Gastrocnemius medialis (tissue), 4 donors: Measurements from ENCODE around the gene APH1B. TPM values are rescaled to one million over a fixed set of nuclear protein-coding genes. Genes with fewer than 3 reads are reported as not detected.

ENCODE experiments used
- ATAC-seq, 2 donors: fragments of 150-250 bp; one replicate each; pipeline ENCODE4 v1.9.1; 2016
- DNase-seq, 2 donors: peaks; one replicate each; pipeline ENCODE4 v3.0.0-alpha.2; 2019
- H3K27ac ChIP-seq, 4 donors: fragments of 200-600 bp; sonication (generic); 1 replicate in 1 of 4; 2 replicates in 3 of 4; pipeline ENCODE4 v1.5.1; 2016 to 2018; ENCODE audit warnings: mild to moderate bottlenecking in 2 of 4, moderate library complexity in 1 of 4
- H3K27me3 ChIP-seq, 3 donors: fragments of 200-600 bp; sonication (generic) in 2 of 3; 1 replicate in 1 of 3; 2 replicates in 2 of 3; pipeline versions ENCODE4 v1.5.1 to v1.6.0; 2016 to 2019; ENCODE audit warnings: mild to moderate bottlenecking in 1 of 3, moderate library complexity in 1 of 3
- H3K36me3 ChIP-seq, 2 donors: fragments of 200-600 bp; sonication (generic) in 1 of 2; one replicate each; pipeline ENCODE4 v1.5.1; 2017 to 2018
- H3K4me1 ChIP-seq, 2 donors: fragments of 200-600 bp; sonication (generic) in 1 of 2; one replicate each; pipeline ENCODE4 v1.5.1; 2016 to 2017; ENCODE audit warnings: mild to moderate bottlenecking in 2 of 2
- H3K4me3 ChIP-seq, 4 donors: fragments of 200-600 bp; sonication (generic) in 3 of 4; 1 replicate in 1 of 4; 2 replicates in 3 of 4; pipeline ENCODE4 v1.5.1; 2016 to 2019; ENCODE audit warnings: mild to moderate bottlenecking in 2 of 4
- H3K9me3 ChIP-seq, 3 donors: fragments of 200-600 bp; sonication (generic) in 2 of 3; 1 replicate in 1 of 3; 2 replicates in 2 of 3; pipeline ENCODE4 v1.5.1; 2016 to 2019
- POLR2A ChIP-seq, 2 donors: fragments of 450-650 bp; IDR thresholded peaks; one replicate each; pipeline ENCODE4 v1.6.1; 2017; ENCODE audit warnings: antibody characterized with exemption in 2 of 2, mild to moderate bottlenecking in 2 of 2, moderate library complexity in 2 of 2
- in situ Hi-C, 4 donors: fragments of 200-750 bp; cut with MboI; loops; one replicate each; pipeline versions ENCODE4 v1.15.0 to v1.8.0; 2017; ENCODE audit warnings: low sequenced_read_pairs in 4 of 4
- intact Hi-C: fragments of 100-400 bp; cut with DNase I; formaldehyde crosslinking; loops from one replicate; pipeline ENCODE4 v1.15.1; 2023; ENCODE audit warnings: low total_unique reads
- total RNA-seq, 4 donors: library from RNA; depleted of rRNA; stranded (reverse); fragments of >200 nt; gene quantifications; one replicate each; pipeline versions ENCODE4 v1.1.0 to v1.2.3, GENCODE V29; 2016
- TF ChIP-seq, protein P1 (sequence below), 5 experiments: fragments of 450-650 bp in 3 of 5; fragments of 200-600 bp in 2 of 5; sonication (generic) in 2 of 5; IDR thresholded peaks in 4 of 5; conservative IDR thresholded peaks in 1 of 5; 1 replicate in 4 of 5; 2 replicates in 1 of 5; pipeline ENCODE4 v1.5.1; 2016 to 2019; ENCODE audit warnings: antibody characterized with exemption in 5 of 5, mild to moderate bottlenecking in 3 of 5, moderate library complexity in 3 of 5

Gene APH1B
- total RNA-seq, 4 donors from 2014 or later, result 2.4 to 5.6 (median 2.9) TPM

DNA sequence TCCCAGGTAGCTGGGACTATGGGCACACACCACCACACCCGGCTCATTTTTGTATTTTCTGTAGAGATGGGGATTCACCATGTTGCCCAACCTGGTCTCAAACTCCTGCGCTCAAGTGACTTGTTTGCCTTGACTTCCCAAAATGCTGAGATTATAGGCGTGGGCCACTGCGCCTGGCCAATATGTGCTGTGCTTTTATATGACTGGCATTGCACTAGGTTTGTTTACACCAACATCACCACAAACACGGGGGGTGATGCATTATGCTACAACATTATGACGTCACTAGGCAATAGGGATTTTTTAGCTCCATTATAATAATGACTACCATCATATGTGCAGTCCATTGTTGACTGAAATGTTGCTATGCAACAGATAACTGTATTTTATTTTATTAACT, 6.9 kb downstream of the APH1B start:
- intact Hi-C loops (loop anchor here (10.0 kb wide), 1 partner anchor 310 kb away; the partner anchor contains the start of gene FBXL22), in situ Hi-C loops (loop anchor here in 1 of 4 donors (25.0 kb wide), 1 partner anchor 303 kb away; the partner anchor contains the start of gene FBXL22)
- Histone ChIP-seq H3K4me1 (no peaks in the 10 kb centered on the region), H3K27ac (no peak overlapping the region), H3K4me3 (no peak overlapping the region), H3K27me3 (no peaks in the 10 kb centered on the region), H3K9me3 (no peaks in the 10 kb centered on the region), H3K36me3 (no peaks in the 10 kb centered on the region)
- ATAC-seq, result no peak
- no peak for TF ChIP-seq POLR2A (IDR thresholded peaks at IDR 0.05)
- TF ChIP-seq, protein P1, sequence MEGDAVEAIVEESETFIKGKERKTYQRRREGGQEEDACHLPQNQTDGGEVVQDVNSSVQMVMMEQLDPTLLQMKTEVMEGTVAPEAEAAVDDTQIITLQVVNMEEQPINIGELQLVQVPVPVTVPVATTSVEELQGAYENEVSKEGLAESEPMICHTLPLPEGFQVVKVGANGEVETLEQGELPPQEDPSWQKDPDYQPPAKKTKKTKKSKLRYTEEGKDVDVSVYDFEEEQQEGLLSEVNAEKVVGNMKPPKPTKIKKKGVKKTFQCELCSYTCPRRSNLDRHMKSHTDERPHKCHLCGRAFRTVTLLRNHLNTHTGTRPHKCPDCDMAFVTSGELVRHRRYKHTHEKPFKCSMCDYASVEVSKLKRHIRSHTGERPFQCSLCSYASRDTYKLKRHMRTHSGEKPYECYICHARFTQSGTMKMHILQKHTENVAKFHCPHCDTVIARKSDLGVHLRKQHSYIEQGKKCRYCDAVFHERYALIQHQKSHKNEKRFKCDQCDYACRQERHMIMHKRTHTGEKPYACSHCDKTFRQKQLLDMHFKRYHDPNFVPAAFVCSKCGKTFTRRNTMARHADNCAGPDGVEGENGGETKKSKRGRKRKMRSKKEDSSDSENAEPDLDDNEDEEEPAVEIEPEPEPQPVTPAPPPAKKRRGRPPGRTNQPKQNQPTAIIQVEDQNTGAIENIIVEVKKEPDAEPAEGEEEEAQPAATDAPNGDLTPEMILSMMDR (IDR thresholded peaks at IDR 0.05 in 4 of 5, conservative IDR thresholded peaks at IDR 0.05 in 1 of 5), result no peak
- DNase-seq, result no peak

DNA sequence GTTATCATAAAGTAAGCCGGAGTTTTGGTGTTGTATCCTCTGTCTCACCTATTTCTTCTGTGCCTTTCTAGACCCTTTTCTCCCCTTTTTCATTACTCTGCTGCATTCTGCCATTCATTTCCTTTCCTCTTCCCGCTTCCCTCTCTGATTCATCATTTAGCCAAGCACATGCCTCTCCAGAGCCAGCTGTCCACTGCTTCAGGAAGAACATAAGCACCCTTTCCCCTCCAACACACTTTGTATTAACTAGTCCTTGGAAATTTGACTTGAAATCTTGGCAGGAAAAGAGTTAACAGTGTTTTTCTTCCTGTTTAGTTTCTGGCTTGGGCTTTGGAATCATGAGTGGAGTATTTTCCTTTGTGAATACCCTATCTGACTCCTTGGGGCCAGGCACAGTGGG, 9.7 kb downstream of the APH1B start:
- ATAC-seq (no peak), DNase-seq (no peak)
- peaks cover 0 to 5% of the 10 kb centered on the region in 2 donors for H3K4me1 ChIP-seq
- in situ Hi-C loops, result loop anchor here in 1 of 4 donors (25.0 kb wide), 1 partner anchor 300 kb away; the partner anchor contains the start of gene FBXL22
- H3K27ac ChIP-seq, result no peak overlapping the region
- no peak for TF ChIP-seq POLR2A (IDR thresholded peaks at IDR 0.05)
- intact Hi-C loops, result loop anchor here (1.0 to 10.0 kb wide), 2 partner anchors 115 to 308 kb away; partner anchors contain the start of gene FBXL22
- no peak overlapping the region for H3K4me3 ChIP-seq
- H3K27me3 ChIP-seq, result no peaks in the 10 kb centered on the region
- H3K9me3 ChIP-seq, result no peaks in the 10 kb centered on the region
- H3K36me3 ChIP-seq, result no peaks in the 10 kb centered on the region

DNA sequence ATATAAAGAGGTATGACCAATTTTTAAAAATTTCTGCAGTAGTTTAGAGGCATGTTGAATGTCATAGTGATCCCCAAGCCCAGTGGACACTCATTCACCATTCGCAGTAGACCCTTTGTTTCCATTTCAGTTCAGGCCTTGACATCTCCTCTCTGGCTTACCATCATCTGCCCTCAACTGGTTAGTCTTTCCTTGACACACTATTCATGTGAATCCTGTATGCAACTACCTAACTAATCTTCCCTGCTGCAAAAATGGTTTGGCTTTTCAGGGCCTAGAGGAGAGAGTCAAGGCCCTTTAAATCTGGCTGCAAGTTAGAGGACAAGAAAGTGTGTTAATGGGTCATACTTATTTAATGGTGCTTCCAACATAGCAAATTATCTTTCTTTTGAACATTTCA, 10.9 kb downstream of the APH1B start:
- ATAC-seq (no peak), DNase-seq (no peak)
- intact Hi-C loops, result loop anchor here (10.0 kb wide), 1 partner anchor 306 kb away; the partner anchor contains the start of gene FBXL22
- H3K36me3 ChIP-seq, result no peaks in the 10 kb centered on the region
- in situ Hi-C loops, result loop anchor here in 1 of 4 donors (25.0 kb wide), 1 partner anchor 299 kb away; the partner anchor contains the start of gene FBXL22
- H3K4me3 ChIP-seq, result no peak overlapping the region
- peaks cover 0 to 5% of the 10 kb centered on the region in 2 donors for H3K4me1 ChIP-seq
- no peak overlapping the region for H3K27ac ChIP-seq
- no peaks in the 10 kb centered on the region for H3K9me3 ChIP-seq
- H3K27me3 ChIP-seq, result no peaks in the 10 kb centered on the region
- no peak for TF ChIP-seq POLR2A (IDR thresholded peaks at IDR 0.05)
- TF ChIP-seq, protein P1 (IDR thresholded peaks at IDR 0.05 in 4 of 5, conservative IDR thresholded peaks at IDR 0.05 in 1 of 5), result no peak

DNA sequence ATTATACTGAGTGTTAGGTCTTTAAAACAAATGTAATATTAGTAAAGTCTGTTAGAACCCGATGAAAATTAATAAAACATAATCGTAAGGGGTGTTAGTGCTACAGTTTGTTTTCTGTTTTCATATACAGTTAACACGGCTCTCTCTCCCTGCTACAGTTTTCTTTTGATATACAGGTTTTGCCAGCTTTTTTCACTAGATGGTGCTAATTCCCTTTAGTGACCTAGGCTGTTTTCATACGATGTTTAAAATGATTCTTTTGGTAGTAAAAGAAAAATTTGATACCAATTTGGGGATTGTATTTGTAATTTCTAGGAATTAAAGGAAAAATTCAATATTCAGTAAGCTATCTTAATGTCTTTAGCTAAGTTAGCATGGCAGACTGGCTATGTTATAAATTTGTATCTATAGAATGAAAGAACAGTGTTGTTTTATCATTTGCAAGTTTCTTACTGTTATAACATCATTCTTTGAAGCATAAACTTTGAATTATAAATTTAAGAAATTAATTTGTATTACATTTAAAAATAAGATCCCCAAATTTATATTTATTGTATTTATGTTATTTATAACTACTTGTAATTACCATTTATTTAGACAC, 11.5 kb downstream of the APH1B start:
- intact Hi-C loops (loop anchor here (10.0 kb wide), 1 partner anchor 306 kb away; the partner anchor contains the start of gene FBXL22), in situ Hi-C loops (loop anchor here in 1 of 4 donors (25.0 kb wide), 1 partner anchor 298 kb away; the partner anchor contains the start of gene FBXL22)
- DNase-seq, result no peak
- TF ChIP-seq POLR2A (IDR thresholded peaks at IDR 0.05), result no peak
- TF ChIP-seq, protein P1 (IDR thresholded peaks at IDR 0.05 in 4 of 5, conservative IDR thresholded peaks at IDR 0.05 in 1 of 5), result peak in 4 of 5 experiments; percentile 38 to 71 (median 69)
- Histone ChIP-seq H3K4me1 (peaks cover 0 to 5% of the 10 kb centered on the region in 2 donors), H3K27ac (no peak overlapping the region), H3K9me3 (no peaks in the 10 kb centered on the region), H3K27me3 (no peaks in the 10 kb centered on the region), H3K4me3 (no peak overlapping the region), H3K36me3 (no peaks in the 10 kb centered on the region)
- ATAC-seq, result peak; percentile 61 to 74

DNA sequence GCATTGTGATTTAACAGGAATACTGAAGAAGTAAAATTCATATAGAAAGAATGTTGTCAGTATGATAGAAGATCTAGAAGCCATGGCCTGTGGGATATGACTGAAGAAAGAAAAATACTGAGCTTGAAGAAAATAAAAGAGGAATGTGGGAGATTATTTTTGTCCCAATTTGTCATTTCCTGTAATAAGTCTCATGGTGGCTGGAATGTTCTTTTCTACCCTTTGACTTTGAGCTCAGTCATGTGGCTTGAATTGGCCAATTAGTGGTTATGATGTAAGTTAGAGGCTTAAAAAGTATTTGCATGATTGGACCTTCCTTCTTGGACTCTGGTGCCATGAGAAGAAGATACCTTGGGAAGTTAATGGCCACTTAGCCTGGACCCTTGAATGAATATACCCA, 14.1 kb downstream of the APH1B start:
- H3K4me3 ChIP-seq, result no peak overlapping the region
- no peak for TF ChIP-seq POLR2A (IDR thresholded peaks at IDR 0.05)
- TF ChIP-seq, protein P1 (IDR thresholded peaks at IDR 0.05 in 4 of 5, conservative IDR thresholded peaks at IDR 0.05 in 1 of 5), result no peak
- no peaks in the 10 kb centered on the region for H3K9me3 ChIP-seq
- H3K36me3 ChIP-seq, result no peaks in the 10 kb centered on the region
- intact Hi-C loops (no loop called here), in situ Hi-C loops (loop anchor here (5.0 to 25.0 kb wide), 4 partner anchors 103 to 296 kb away; partner anchors contain the start of gene FBXL22 (in 1 of the 4))
- ATAC-seq (no peak), DNase-seq (no peak)
- H3K27ac ChIP-seq, result peak overlapping the region in 1 of 4 donors; percentile 23
- H3K27me3 ChIP-seq, result no peaks in the 10 kb centered on the region
- peaks cover 0 to 5% of the 10 kb centered on the region in 2 donors for H3K4me1 ChIP-seq
